Measurements from ENCODE around the gene EIF1AD. TPM values are rescaled to one million over a fixed set of nuclear protein-coding genes. Genes with fewer than 3 reads are reported as not detected.
A peak's percentile ranks its signal among the peaks of the same experiment; 100 is the strongest.

EIF1AD gene
- total RNA-seq, 1 donor from 2014 or later, result 29.0 TPM

GRCh38 chr11:66047541-66048365, 45.8 kb upstream of the EIF1AD start:
- no peak for ATAC-seq
- Histone ChIP-seq H3K4me1 (peaks cover 8% of the 10 kb centered on the region), H3K9me3 (no peaks in the 10 kb centered on the region), H3K27ac (no peak overlapping the region), H3K4me3 (no peak overlapping the region), H3K36me3 (no peaks in the 10 kb centered on the region), H3K27me3 (ENCODE audit: low read depth) (peaks cover 28% of the 10 kb centered on the region)
- intact Hi-C loops (cut with DNase I), result no loop called here
- DNase-seq, result no peak
- TF ChIP-seq CTCF (IDR thresholded peaks at IDR 0.05), result no peak

GRCh38 chr11:66046901-66047300, 44.9 kb upstream of the EIF1AD start:
- DNase-seq (no peak), ATAC-seq (no peak)
- Histone ChIP-seq H3K27ac (no peak overlapping the region), H3K4me1 (peaks cover 6% of the 10 kb centered on the region), H3K4me3 (no peak overlapping the region), H3K36me3 (no peaks in the 10 kb centered on the region), H3K9me3 (no peaks in the 10 kb centered on the region), H3K27me3 (ENCODE audit: low read depth) (peaks cover 28% of the 10 kb centered on the region)
- TF ChIP-seq CTCF (IDR thresholded peaks at IDR 0.05), result no peak
- intact Hi-C loops (cut with DNase I), result no loop called here

- TF ChIP-seq CTCF (IDR thresholded peaks at IDR 0.05), result peak; percentile 97
- DNase-seq (peak; percentile 81), ATAC-seq (peak; percentile 84 to 87)
- peaks cover 28% of the 10 kb centered on the region for H3K27me3 ChIP-seq (ENCODE audit: low read depth)
- no peaks in the 10 kb centered on the region for H3K4me1 ChIP-seq
- intact Hi-C loops (cut with DNase I), result no loop called here
- no peak overlapping the region for H3K4me3 ChIP-seq
- no peaks in the 10 kb centered on the region for H3K36me3 ChIP-seq
- H3K27ac ChIP-seq, result no peak overlapping the region
- H3K9me3 ChIP-seq, result no peaks in the 10 kb centered on the region
Measured at GRCh38 chr11:66045177-66045639, 43.3 kb upstream of the EIF1AD start.

- Histone ChIP-seq H3K36me3 (no peaks in the 10 kb centered on the region), H3K4me1 (no peaks in the 10 kb centered on the region), H3K4me3 (no peak overlapping the region), H3K9me3 (no peaks in the 10 kb centered on the region), H3K27me3 (ENCODE audit: low read depth) (peaks cover 26% of the 10 kb centered on the region), H3K27ac (no peak overlapping the region)
- TF ChIP-seq CTCF (IDR thresholded peaks at IDR 0.05), result no peak
- DNase-seq (no peak), ATAC-seq (no peak)
- intact Hi-C loops (cut with DNase I), result no loop called here
Measured at GRCh38 chr11:66044757-66045156, 42.8 kb upstream of the EIF1AD start.

GRCh38 chr11:66042996-66043906, 41.3 kb upstream of the EIF1AD start:
- TF ChIP-seq CTCF (IDR thresholded peaks at IDR 0.05), result no peak
- Histone ChIP-seq H3K4me3 (no peak overlapping the region), H3K27me3 (ENCODE audit: low read depth) (peaks cover 11% of the 10 kb centered on the region), H3K4me1 (no peaks in the 10 kb centered on the region), H3K36me3 (no peaks in the 10 kb centered on the region), H3K9me3 (no peaks in the 10 kb centered on the region), H3K27ac (no peak overlapping the region)
- no peak for ATAC-seq
- no peak for DNase-seq
- intact Hi-C loops (cut with DNase I), result no loop called here

Measured in lower lobe of right lung (tissue), 2 donors.